GM23338 (cell line): Measurements from ENCODE around the gene C2.

Source experiments
- CREB1 ChIP-seq: fragments of 250-450 bp; sonication (Bioruptor Pico); IDR thresholded peaks from 2 replicates; pipeline ENCODE4 v1.5.0; 2020; ENCODE audit warnings: low read depth, mild to moderate bottlenecking, moderate library complexity
- EZH2 ChIP-seq: fragments of 200-600 bp; sonication (generic); IDR thresholded peaks from one replicate; pipeline ENCODE4 v1.8.0; 2017; ENCODE audit warnings: antibody characterized with exemption, mild to moderate bottlenecking, low read depth; ENCODE audit not compliant: unreplicated experiment
- EZH2phosphoT487 ChIP-seq: fragments of 200-600 bp; sonication (generic); IDR thresholded peaks from one replicate; pipeline ENCODE4 v1.8.1; 2018; ENCODE audit warnings: antibody characterized with exemption; ENCODE audit not compliant: unreplicated experiment
- POLR2AphosphoS5 ChIP-seq: IDR thresholded peaks from 2 replicates; pipeline ENCODE4 v1.6.1; 2016; ENCODE audit warnings: antibody characterized with exemption, low read depth
- STAT1 ChIP-seq: IDR thresholded peaks from one replicate; pipeline ENCODE4 v1.6.1; 2016; ENCODE audit warnings: antibody characterized with exemption; ENCODE audit not compliant: unreplicated experiment
- ZNF114 ChIP-seq: fragments of 250-450 bp; sonication (Bioruptor Pico); IDR thresholded peaks from 2 replicates; pipeline ENCODE4 v1.5.0; 2020; ENCODE audit warnings: mild to moderate bottlenecking, moderate library complexity
- ZNF331 ChIP-seq: fragments of 250-450 bp; sonication (Bioruptor Pico); IDR thresholded peaks from 2 replicates; pipeline ENCODE4 v1.5.0; 2020; ENCODE audit warnings: low read depth, mild to moderate bottlenecking, moderate library complexity
- TF ChIP-seq, protein P1 (sequence below), 2 experiments: fragments of 200-600 bp in 1 of 2; sonication (generic) in 1 of 2; conservative IDR thresholded peaks; 2 replicates each; pipeline versions ENCODE4 v1.5.1 to v1.6.1; 2016 to 2017; ENCODE audit warnings: antibody characterized with exemption in 2 of 2, low read depth in 2 of 2, mild to moderate bottlenecking in 2 of 2, moderate library complexity in 1 of 2
- TF ChIP-seq, protein P2 (sequence below): IDR thresholded peaks from one replicate; pipeline ENCODE4 v1.6.1; 2018; ENCODE audit warnings: antibody characterized with exemption; ENCODE audit not compliant: unreplicated experiment

- TF ChIP-seq, protein P1, sequence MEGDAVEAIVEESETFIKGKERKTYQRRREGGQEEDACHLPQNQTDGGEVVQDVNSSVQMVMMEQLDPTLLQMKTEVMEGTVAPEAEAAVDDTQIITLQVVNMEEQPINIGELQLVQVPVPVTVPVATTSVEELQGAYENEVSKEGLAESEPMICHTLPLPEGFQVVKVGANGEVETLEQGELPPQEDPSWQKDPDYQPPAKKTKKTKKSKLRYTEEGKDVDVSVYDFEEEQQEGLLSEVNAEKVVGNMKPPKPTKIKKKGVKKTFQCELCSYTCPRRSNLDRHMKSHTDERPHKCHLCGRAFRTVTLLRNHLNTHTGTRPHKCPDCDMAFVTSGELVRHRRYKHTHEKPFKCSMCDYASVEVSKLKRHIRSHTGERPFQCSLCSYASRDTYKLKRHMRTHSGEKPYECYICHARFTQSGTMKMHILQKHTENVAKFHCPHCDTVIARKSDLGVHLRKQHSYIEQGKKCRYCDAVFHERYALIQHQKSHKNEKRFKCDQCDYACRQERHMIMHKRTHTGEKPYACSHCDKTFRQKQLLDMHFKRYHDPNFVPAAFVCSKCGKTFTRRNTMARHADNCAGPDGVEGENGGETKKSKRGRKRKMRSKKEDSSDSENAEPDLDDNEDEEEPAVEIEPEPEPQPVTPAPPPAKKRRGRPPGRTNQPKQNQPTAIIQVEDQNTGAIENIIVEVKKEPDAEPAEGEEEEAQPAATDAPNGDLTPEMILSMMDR (conservative IDR thresholded peaks at IDR 0.05; ENCODE audit: low read depth in 2 of 2), result no peak
- TF ChIP-seq EZH2, result no peak
- TF ChIP-seq ZNF331 (CRISPR knock-in tag), result no peak
- no peak for TF ChIP-seq POLR2AphosphoS5
- no peak for TF ChIP-seq EZH2phosphoT487
- TF ChIP-seq CREB1 (CRISPR knock-in tag), result no peak
- TF ChIP-seq, protein P2, sequence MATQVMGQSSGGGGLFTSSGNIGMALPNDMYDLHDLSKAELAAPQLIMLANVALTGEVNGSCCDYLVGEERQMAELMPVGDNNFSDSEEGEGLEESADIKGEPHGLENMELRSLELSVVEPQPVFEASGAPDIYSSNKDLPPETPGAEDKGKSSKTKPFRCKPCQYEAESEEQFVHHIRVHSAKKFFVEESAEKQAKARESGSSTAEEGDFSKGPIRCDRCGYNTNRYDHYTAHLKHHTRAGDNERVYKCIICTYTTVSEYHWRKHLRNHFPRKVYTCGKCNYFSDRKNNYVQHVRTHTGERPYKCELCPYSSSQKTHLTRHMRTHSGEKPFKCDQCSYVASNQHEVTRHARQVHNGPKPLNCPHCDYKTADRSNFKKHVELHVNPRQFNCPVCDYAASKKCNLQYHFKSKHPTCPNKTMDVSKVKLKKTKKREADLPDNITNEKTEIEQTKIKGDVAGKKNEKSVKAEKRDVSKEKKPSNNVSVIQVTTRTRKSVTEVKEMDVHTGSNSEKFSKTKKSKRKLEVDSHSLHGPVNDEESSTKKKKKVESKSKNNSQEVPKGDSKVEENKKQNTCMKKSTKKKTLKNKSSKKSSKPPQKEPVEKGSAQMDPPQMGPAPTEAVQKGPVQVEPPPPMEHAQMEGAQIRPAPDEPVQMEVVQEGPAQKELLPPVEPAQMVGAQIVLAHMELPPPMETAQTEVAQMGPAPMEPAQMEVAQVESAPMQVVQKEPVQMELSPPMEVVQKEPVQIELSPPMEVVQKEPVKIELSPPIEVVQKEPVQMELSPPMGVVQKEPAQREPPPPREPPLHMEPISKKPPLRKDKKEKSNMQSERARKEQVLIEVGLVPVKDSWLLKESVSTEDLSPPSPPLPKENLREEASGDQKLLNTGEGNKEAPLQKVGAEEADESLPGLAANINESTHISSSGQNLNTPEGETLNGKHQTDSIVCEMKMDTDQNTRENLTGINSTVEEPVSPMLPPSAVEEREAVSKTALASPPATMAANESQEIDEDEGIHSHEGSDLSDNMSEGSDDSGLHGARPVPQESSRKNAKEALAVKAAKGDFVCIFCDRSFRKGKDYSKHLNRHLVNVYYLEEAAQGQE, result no peak
- TF ChIP-seq ZNF114 (CRISPR knock-in tag), result no peak
- TF ChIP-seq STAT1, result no peak
Observed at GRCh38 chr6:31882344-31882743, 45.2 kb upstream of the C2 start.
